Measurements from ENCODE around the gene PTPRN2. TPM values are rescaled to one million over a fixed set of nuclear protein-coding genes. Genes with fewer than 3 reads are reported as not detected.
A peak's percentile ranks its signal among the peaks of the same experiment; 100 is the strongest.

The PTPRN2 gene
- total and polyA plus RNA-seq, 9 of the 15 experiments (the other 6 are each of a cell fraction or from before 2014, with no cell fraction given): not detected

- DNase-seq (ENCODE audit: extremely low read depth in 1 of 4, low spot score in 3 of 4) (no peak), FAIRE-seq (no peak), ATAC-seq (no peak; the same call in 1 of the 3 replicates)
- H3K27me3 ChIP-seq (ENCODE audit: control insufficient read depth in 2 of 2, insufficient read depth in 2 of 2, low read length in 2 of 2): peaks cover 70 to 90% of the 10 kb centered on the region in 2 experiments
- no peak overlapping the region for H2AFZ ChIP-seq (ENCODE audit: low read depth, low read length)
- no peak overlapping the region for H3K27ac ChIP-seq (ENCODE audit: extremely low read depth, low read depth, low read length)
- no peak overlapping the region for H3K4me2 ChIP-seq (ENCODE audit: insufficient read depth, low read length)
- in situ Hi-C loops (cut with MboI): no loop called here
- TF ChIP-seq EZH2 (IDR thresholded peaks at IDR 0.05; ENCODE audit: borderline replicate concordance, low read depth, low read length): peak; percentile 6; the same call in 1 of the 2 replicates
- no peak for TF ChIP-seq ZNF696 (CRISPR knock-in tag; conservative IDR thresholded peaks at IDR 0.05)
- no peak overlapping the region; a peak in 1 of 4 replicates for H3K9ac ChIP-seq (ENCODE audit: insufficient read depth in 1 of 2, low read depth in 2 of 2, low read length in 2 of 2)
- H3K9me1 ChIP-seq (ENCODE audit: control insufficient read depth, insufficient read depth, low read length): peaks cover 1% of the 10 kb centered on the region
- H3K4me1 ChIP-seq (replicated peaks in 1 of 2; ENCODE audit: control insufficient read depth in 2 of 2, insufficient read depth in 2 of 2, low read length in 2 of 2): peaks cover 0 to 15% of the 10 kb centered on the region in 2 experiments; a peak in 1 of 5 replicates
- ChIA-PET CTCF (ENCODE audit: low intra/inter-chr PET ratio) (no interaction called here), POLR2A (interaction anchor here (0.6 kb wide), 1 partner anchor 17 kb away, joined by 3 read pairs; no protein-coding TSS in a partner anchor)
- BruUV-seq (replicated peaks): no TSS peak
- intact Hi-C loops (cut with micrococcal nuclease): no loop called here
- H4K20me1 ChIP-seq (replicated peaks; ENCODE audit: control insufficient read depth, insufficient read depth, low read length): peaks cover 10% of the 10 kb centered on the region; the same call in 1 of the 2 replicates
- H3K36me3 ChIP-seq (ENCODE audit: control insufficient read depth, insufficient read depth, low read length): no peaks in the 10 kb centered on the region
- H3K79me2 ChIP-seq (ENCODE audit: control insufficient read depth, insufficient read depth, low read length): no peaks in the 10 kb centered on the region
- no peaks in the 10 kb centered on the region for H3K9me3 ChIP-seq (replicated peaks; ENCODE audit: control insufficient read depth, insufficient read depth, low read depth, low read length)
- H3K4me3 ChIP-seq: no peak overlapping the region
- under 1% methylated on average over 33 of the region's 33 CpGs for WGBS (ENCODE audit: insufficient coverage, low coverage, missing lambda C conversion rate)
These were observed 917.8 kb downstream of the PTPRN2 start for GRCh38 chr7:157669768-157670351.

- 1% methylated on average over 33 of the region's 33 CpGs for WGBS (ENCODE audit: insufficient coverage, low coverage, missing lambda C conversion rate)
- H3K36me3 ChIP-seq (ENCODE audit: control insufficient read depth, insufficient read depth, low read length): no peaks in the 10 kb centered on the region
- no TSS peak for BruUV-seq (replicated peaks)
- no peak for FAIRE-seq
- peaks cover 0 to 11% of the 10 kb centered on the region in 2 experiments; a peak in 1 of 5 replicates for H3K4me1 ChIP-seq (replicated peaks in 1 of 2; ENCODE audit: control insufficient read depth in 2 of 2, insufficient read depth in 2 of 2, low read length in 2 of 2)
- H3K27ac ChIP-seq (ENCODE audit: extremely low read depth, low read depth, low read length): no peak overlapping the region
- peaks cover 65 to 90% of the 10 kb centered on the region in 2 experiments for H3K27me3 ChIP-seq (ENCODE audit: control insufficient read depth in 2 of 2, insufficient read depth in 2 of 2, low read length in 2 of 2)
- no peak overlapping the region for H3K4me2 ChIP-seq (ENCODE audit: insufficient read depth, low read length)
- H3K9me3 ChIP-seq (replicated peaks; ENCODE audit: control insufficient read depth, insufficient read depth, low read depth, low read length): no peaks in the 10 kb centered on the region
- intact Hi-C loops (cut with micrococcal nuclease) (no loop called here), in situ Hi-C loops (cut with MboI) (no loop called here)
- ChIA-PET POLR2A (no interaction called here), CTCF (ENCODE audit: low intra/inter-chr PET ratio) (no interaction called here)
- H3K4me3 ChIP-seq: no peak overlapping the region
- no peaks in the 10 kb centered on the region for H3K9me1 ChIP-seq (ENCODE audit: control insufficient read depth, insufficient read depth, low read length)
- no peak for DNase-seq (ENCODE audit: extremely low read depth in 1 of 4, low spot score in 3 of 4)
- no peaks in the 10 kb centered on the region for H3K79me2 ChIP-seq (ENCODE audit: control insufficient read depth, insufficient read depth, low read length)
- no peak overlapping the region; a peak in 1 of 4 replicates for H3K9ac ChIP-seq (ENCODE audit: insufficient read depth in 1 of 2, low read depth in 2 of 2, low read length in 2 of 2)
- no peak overlapping the region for H2AFZ ChIP-seq (ENCODE audit: low read depth, low read length)
- H4K20me1 ChIP-seq (replicated peaks; ENCODE audit: control insufficient read depth, insufficient read depth, low read length): peaks cover 11% of the 10 kb centered on the region; the same call in 1 of the 2 replicates
- no peak for ATAC-seq
- TF ChIP-seq PTRF (tag; IDR thresholded peaks at IDR 0.05): no peak
- TF ChIP-seq AFF1 (IDR thresholded peaks at IDR 0.05; ENCODE audit: low read depth in 1 of 2, partially characterized antibody in 2 of 2): no peak
- no peak for TF ChIP-seq CREB3L1 (IDR thresholded peaks at IDR 0.05; ENCODE audit: borderline replicate concordance, low read depth)
These were observed 918.5 kb downstream of the PTPRN2 start for GRCh38 chr7:157668884-157669767.
